Skin epidermis (tissue), 12 donors: Measurements from ENCODE around the gene BLOC1S4.
"Not testable (repeated sequence)": the region's sequence is repeated elsewhere in the genome, so short reads cannot be mapped to it uniquely, and the experiment has no call there.

Experiments
- H3K27ac ChIP-seq, 21 experiments: fragments of 200-600 bp; sonication (generic) in 11 of 21; one replicate each; pipeline ENCODE4 v1.5.0; 2020; ENCODE audit warnings: mild to moderate bottlenecking in 3 of 21, inconsistent platforms in 2 of 21, moderate library complexity in 2 of 21
- H3K4me3 ChIP-seq, 7 experiments: fragments of 200-600 bp; sonication (generic) in 2 of 7; one replicate each; pipeline ENCODE4 v1.5.0; 2020; ENCODE audit warnings: inconsistent platforms in 2 of 7, mild to moderate bottlenecking in 2 of 7, moderate library complexity in 1 of 7

Gene BLOC1S4

DNA sequence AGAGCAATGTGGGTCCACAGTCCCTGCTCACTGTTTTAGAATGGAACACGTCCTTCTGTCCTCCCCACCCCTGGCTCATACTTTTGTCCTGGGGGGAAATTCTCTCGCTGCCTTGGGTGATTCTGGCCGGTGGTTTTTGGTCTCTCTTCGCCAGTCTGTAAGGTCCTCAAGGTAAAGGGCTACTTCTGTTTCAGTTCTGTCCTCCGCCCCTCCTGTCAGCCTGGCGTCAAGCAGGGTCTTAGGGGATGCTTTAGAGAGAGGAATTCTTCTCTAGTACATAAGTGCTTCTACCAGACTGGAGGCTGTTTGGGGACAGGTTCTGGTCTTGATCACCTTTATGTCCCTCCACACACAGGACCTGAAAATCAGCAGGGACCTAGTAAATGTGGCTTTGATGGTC lies 5.7 kb upstream of the BLOC1S4 start:
- peak overlapping the region in 18 of 21 experiments; percentile 34 to 92 (median 79) for H3K27ac ChIP-seq
- H3K4me3 ChIP-seq: peak overlapping the region; percentile 57 to 85 (median 68)

DNA sequence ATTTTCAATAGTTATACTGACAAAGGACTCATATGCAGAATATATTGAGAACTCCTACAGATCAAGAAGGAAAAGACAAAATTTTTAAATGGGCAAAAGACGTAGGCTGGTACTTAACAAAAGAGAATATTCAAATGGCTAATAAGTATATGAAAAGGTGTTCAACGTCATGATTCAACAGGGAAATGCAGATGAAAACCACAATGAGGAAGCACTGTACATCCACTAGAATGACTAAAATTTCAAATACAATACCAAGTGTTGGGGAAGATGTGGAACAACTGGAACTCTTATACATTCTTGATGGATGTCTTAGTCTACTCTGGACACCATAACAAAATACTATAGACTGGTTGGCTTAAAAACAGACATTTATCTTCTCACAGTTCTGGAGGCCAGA lies 5.0 kb upstream of the BLOC1S4 start:
- no peak overlapping the region for H3K27ac ChIP-seq
- H3K4me3 ChIP-seq: no peak overlapping the region

DNA sequence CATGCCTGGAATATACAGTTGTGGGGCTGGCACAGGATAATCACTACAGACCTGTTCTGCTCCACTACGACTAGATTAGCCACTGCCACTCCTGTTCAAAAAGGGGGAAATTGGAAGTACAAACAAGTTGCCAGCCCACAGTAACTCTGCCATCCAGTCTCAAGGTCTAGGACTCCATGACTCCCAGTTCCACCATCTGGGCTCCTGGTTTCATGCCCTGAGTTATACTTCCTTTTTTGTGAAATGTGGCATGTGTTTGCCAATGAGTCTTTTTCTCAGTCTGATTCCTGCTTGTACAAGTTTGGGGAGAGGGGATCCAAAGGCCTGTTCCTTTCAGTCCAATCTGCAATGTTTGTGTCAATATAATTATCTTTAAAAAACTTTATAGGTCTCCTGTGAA lies 1.0 kb upstream of the BLOC1S4 start:
- Histone ChIP-seq H3K27ac (peak overlapping the region in 2 of 21 experiments; percentile 84 to 93), H3K4me3 (no peak overlapping the region)

DNA sequence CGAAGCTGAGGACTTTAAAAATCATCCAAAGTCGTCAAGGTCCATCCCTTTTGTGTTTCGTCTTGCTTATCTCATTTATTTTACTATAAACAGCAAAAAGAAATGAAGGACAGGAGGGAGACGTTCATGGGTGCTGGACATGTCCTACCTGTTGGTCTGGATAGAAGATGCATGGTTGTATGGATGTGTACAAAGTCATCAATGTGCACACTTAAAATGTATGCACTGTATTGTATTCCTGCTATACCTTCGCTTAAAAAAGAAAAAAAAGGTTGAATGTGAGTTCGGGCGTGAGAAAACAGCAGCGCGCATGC lies 313 bp upstream of the BLOC1S4 start:
- Histone ChIP-seq H3K27ac (peak overlapping the region in 18 of 21 experiments; percentile 58 to 96 (median 92)), H3K4me3 (peak overlapping the region; percentile 55 to 85 (median 78))

DNA sequence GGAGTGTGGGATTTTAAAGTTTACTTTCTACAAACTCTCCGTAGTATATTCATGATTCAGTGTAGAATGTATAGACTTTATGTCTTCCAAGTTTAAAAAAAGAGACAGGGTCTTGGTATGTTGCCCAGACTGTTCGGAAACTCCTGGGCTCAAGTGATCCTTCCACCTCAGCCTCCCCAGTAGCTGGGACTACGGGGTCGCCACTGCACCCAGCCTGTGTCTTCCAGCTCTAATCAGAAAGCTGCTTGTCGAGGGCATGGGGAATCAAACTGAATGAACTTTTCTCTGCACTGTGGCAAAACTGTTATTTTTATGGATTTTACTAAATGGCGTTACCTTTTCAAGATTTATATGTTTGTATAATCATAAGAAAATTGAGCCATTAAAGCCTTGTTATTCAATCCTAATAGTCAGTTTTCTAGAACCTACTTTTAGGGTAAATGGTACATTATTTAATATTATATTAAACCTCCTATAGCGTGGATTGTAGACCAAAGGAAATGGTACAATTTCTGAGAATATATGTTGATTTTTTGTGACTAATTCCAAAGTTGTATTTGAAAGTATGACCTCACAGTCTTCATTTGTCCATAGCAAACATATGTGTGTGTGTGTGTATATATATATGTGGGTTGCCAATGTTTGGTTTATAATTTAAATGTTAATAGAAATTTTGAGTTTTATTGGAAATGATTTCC lies 1.1 kb downstream of the BLOC1S4 start:
- Histone ChIP-seq H3K27ac (peak overlapping the region in 18 of 21 experiments; percentile 76 to 96 (median 92)), H3K4me3 (peak overlapping the region; percentile 55 to 85 (median 78))

DNA sequence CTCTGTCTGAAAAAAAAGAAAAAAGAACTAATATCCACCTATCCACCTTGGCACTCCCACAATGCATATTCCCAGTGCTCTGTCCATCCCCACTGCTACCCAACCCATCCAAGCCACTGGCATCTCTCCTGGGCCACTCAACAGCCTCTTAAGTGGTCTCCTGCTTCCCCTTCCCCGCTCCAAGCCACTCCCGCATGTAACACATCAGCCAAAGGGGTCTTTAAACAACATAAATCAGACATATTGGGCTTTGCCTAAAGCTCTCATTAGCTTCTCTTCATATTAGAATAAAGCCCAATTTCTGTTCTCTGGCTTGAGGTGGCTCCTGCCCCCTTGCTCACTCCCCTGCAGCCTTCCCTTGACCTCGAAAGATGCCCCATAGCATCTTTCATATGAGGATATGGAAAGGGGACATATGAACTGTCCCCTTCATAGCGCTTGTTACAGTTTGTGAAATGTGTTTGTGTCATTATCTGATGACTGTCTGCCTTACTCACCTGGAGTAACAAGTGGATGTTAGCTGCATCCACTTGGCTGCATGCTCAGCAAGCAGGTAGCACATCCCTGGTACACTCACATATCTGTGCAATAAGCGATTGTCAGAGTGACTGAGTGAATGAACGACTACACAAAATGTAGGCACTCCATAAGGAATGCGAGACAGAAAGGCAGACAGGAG lies 3.1 kb downstream of the BLOC1S4 start:
- H3K4me3 ChIP-seq: no peak overlapping the region
- H3K27ac ChIP-seq: no peak overlapping the region

DNA sequence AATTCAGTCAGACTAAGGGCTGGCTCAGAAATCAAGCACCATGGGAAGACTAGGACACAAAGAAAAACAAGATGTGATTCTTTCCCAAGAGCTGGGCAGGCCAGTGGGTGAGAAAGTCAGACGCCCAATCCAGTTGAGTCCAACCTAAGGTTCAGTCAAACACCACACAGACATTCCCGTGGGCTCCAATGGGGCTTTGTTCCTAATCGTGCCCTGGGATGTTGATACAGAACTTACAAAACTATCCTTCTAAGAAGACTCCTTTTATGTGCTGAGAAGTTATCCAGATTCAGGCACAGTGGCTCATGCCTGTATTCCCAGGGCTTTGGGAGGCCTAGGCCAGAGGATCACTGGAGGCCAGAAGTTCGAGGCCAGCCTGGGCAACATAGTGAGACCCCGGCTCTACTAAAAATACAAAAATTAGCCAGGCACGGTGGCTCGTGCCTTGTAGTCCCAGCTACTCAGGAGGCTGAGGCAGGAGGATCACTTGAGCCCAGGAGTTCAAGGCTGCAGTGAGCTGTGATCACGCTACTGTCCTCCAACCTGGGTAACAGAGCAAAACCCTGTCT lies 3.7 kb downstream of the BLOC1S4 start:
- no peak overlapping the region for H3K27ac ChIP-seq
- H3K4me3 ChIP-seq: no peak overlapping the region

DNA sequence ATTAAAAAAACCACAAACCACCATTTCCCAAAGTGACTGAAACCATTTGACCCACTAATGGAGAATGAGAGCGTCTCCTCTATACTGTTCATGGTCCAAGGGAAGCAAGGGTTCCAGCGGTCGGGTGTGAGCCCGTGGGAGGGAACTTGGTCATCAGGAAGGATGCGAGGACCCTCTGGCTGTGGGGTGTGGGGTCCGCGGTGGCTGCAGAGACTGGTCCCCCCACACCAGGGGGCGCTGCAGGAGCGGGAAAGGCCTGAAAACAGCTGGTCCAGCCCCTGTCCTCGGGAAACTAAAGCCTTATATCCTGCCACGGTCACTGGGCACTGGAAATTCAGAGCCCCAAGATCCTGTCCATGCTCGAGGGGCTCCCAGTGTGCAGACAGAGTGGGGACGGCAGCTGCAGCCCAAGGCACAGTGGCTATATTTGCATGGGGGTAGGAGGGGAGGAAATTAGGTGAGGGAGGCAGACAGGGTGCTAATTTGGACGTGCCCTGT lies 4.3 kb downstream of the BLOC1S4 start:
- Histone ChIP-seq H3K27ac (no peak overlapping the region), H3K4me3 (no peak overlapping the region)

DNA sequence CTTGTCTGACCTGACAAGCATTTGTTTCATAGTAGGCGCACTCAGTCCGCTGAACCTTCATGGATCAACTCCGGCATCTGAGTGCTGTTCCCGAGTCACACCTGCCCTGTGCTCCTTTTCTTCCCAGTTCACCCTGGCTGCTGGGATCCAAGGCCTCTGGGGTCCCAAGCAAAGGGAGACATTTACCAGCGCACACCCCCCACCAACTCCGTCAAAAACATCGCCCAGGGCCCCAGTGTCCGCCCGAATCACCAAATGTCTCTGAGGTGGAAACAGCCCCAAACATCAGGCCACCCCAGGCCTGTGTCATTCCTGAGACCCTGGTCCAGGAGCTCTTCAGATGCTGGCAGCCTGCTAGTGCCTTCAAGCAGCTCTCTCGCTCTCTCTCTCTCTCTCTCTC lies 5.1 kb downstream of the BLOC1S4 start:
- no peak overlapping the region for H3K27ac ChIP-seq

DNA sequence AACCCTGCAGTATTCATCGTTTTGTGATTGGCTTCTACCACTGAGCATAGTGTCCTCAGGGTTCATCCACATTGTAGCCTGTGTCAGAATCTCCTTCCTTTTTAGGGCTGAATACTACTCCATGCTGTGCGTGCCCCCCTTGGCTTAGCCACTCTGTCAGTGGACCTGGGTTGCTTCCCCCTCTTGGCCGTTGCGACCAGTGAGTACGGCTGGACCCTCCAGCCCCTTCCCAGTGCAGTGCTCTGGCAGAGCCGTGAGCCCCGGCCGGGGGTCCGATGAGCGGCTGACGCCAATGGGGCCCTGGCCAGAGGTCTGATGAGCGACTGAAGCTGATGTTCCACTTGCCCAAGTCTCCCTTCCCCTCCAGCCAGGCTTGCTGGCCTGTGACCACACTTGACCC lies 6.9 kb downstream of the BLOC1S4 start:
- Histone ChIP-seq H3K27ac (no peak overlapping the region), H3K4me3 (no peak overlapping the region)

More for the DNA sequence above, 5.1 kb downstream of the BLOC1S4 start:
- no peak overlapping the region for H3K4me3 ChIP-seq

DNA sequence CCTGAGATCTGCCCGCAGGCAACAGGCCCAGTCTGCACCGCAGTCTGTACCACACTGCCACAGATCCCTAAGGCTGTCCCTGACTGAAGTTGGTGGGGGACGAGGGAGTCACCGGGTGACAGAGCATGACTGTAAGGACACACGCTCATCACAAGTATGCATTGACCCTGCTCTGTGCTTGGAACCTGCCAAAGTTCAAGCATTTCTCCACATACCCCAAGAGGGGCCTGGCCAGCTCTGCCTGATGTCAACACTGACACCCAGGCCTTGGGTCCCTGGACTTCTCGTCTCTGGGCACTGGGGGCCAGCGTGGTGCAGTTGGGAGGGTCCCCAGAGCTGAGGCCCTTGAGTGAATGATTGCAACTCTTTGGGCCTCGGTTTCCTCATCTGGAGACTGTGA lies 7.9 kb downstream of the BLOC1S4 start:
- no peak overlapping the region for H3K27ac ChIP-seq
- no peak overlapping the region for H3K4me3 ChIP-seq

DNA sequence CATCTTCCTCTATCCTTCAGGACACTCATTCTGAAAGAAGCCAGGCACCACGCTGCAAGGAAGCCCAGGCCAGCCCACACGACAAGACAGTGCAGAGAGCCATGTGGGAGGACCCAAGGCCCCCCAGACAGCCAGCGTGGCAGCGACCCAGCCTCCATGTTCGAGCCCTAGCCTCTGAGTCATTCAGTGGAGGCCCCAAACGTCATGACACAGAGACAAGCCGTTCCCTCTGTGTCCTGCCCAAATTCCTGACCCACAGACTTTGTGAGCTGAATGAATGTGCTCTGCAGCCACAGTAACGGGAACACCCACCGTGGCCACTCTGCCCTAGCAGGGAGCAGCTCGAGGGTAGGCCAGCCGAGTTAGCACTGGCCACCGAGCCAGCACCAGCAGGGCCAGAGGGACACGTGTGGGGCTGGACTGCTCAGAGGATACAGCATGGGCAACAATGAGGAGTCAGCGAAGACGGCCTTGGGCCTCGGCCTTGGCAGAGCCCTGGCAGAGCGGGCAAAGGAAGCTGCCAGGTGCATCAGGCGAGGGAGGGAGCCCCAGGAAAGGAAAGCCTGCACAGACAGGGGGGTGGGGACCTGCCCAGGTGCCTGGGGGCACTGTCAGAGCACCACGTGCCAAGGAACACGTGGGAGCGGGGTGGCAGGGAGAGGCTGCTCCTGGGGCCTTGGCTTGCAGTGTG lies 8.6 kb downstream of the BLOC1S4 start:
- Histone ChIP-seq H3K4me3 (no peak overlapping the region), H3K27ac (no peak overlapping the region)

DNA sequence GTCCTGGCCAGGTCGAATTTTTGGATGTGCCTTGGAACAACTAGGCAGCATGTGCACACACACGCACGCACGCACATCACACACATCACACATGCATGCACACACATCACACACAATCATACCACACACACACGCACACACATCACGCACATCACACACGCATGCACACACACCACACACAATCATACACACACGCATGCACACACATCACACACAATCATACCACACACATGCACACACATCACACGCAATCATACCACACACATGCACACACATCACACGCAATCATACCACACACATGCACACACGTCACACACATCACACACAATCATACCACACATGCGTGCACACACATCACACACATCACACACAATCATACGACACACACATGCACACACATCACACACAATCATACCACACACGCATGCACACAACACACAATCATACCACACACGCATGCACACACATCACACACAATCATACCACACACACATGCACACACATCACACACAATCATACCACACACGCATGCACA lies 9.5 kb downstream of the BLOC1S4 start:
- not testable (repeated sequence) for H3K27ac ChIP-seq

DNA sequence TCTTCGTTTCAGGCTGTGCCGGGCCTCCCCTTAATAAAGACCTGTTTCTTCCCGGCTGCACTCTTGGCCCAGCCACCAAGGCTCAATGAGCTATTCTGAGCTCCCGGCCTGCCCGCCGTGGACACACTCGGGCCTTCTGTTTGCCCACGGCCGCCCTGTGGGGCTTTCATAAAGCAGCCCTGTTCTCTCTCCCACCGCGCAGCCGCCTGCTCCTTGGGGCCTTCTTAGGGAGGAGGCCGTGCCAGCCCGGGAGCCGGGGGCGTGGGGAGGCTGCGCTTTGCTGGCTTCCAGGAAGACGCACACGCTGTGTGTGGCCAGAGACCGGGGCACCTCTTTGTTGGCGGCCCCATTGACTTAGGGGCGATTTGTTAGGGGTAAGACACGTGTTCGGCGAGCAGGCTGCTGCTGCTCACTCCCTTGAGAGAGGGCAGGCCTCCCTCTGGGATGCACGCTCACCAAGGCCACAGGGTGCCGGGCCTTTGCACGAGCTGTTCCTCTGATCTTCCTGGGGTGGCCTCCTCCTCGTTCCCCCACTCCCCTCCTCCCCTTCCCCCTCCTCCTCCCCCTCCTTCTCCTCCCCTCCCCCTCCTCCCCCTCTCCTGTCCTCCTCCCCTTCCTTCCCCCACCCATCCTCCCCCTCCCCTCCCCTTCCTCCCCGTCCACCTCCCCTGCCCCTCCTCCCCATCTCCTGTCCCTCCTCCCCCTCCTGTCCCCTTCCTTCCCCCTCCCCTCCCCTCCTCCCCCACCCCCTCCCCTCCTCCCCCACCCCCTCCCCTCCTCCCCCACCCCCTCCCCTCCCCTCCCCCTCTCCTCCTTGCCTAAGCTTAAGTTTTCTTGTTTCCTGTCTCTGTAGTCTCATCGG lies 11.3 kb downstream of the BLOC1S4 start:
- peak overlapping the region in 1 of 7 experiments; percentile 12 for H3K4me3 ChIP-seq
- peak overlapping the region in 2 of 21 experiments; percentile 19 to 66 for H3K27ac ChIP-seq

More for the DNA sequence above, 9.5 kb downstream of the BLOC1S4 start:
- H3K4me3 ChIP-seq: not testable (repeated sequence)

DNA sequence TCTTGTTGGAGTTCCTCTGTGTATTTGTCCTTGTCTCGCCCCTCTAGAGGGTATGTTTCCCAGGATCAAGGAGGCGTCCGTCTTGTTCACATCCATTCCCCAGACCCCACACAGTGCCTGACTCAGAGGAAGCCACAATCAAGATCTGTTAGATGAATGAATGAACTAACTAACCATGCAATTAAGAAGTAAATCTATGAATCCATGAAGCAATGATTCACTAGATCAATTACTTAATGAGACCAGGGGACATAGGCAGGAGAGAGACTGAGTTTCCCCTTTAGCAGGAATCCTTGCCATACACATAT lies 11.9 kb downstream of the BLOC1S4 start:
- no peak overlapping the region for H3K27ac ChIP-seq
- H3K4me3 ChIP-seq: no peak overlapping the region

DNA sequence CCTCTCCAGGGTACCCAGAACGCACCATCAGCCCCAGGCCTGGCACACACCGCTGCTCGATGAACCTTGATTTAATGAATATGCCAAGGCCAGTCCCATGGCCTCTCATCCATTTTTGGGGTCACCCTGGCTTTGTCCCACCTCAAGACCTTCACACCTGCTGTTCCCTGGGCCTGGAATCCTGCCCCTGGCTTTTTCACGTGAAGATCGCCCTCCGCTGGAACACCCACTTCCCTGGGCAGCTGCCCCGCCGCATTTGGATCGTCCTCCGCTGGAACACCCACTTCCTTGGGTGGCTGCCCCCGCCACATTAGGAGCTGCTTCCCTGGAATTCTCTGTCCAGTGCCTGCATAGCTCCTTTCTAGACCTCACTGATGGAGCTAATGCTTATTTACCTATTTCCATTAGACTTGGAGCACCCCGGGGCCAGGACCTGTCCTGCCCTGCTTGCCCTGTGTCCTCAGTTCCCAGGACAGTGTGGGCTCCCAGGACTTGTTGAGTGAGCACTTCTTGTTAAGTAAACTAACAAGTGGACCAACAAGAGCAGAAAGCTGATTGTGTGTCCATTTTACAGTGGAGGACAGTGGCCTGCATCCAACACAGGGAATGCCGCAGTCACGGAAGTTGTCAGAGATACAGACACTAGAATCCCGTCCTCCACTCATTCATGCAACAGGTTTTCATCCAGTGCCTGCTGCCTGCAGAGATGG lies 12.5 kb downstream of the BLOC1S4 start:
- H3K4me3 ChIP-seq: no peak overlapping the region
- H3K27ac ChIP-seq: no peak overlapping the region

DNA sequence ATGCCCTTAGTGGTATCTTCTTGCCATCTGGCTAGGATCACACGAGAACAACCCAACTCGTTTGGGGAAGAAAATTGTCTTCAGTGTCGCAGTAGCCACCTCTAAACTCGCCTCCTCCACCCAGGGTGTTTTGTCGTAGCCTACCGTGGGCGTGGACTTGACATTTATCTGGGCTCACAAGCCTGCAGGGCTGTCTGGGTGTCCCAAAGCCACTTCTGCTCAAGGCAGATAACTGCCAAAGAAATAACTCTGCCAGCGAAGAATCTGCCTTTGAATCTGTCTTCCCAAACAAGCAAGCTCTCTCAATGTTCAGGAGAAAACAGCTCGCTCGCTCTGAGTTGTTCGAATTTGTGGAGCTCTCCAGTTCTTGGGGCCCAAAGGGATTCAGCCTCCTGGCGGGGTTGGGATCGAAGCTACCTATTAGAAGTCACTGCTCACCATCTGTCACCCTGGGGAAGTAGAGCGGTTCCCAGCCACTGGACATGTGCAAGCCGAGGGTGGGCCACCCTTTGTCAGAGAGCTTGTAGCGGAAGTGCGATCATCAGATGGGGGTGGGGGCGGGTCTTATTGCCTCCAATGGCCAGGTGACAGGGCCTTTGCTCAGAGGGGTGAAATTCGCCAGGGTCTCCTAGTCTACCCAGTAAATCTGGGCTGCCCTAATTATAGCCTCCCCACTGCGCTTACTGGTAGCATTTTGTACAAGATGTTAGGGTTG lies 14.8 kb downstream of the BLOC1S4 start:
- H3K4me3 ChIP-seq: no peak overlapping the region

DNA sequence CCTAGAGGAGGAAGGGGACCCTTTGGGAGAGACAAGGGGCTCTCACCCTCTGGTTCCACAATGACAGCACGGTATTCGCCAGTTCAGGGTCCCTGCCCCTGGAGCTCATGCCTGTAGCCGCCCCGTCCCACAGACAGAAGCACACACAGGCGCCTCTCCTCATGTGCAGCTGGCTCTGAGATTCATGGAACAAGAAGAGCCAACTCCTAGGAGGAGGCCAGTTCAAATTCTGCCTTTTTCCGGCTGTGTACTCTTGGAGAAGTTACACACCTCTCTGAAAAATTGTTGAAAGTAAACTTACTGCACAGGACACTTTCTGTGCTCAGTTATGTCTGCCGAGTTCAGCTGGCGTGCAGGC lies 15.3 kb downstream of the BLOC1S4 start:
- Histone ChIP-seq H3K4me3 (no peak overlapping the region), H3K27ac (peak overlapping the region in 3 of 21 experiments; percentile 52 to 60 (median 57))

More for the DNA sequence above, 14.8 kb downstream of the BLOC1S4 start:
- peak overlapping the region in 5 of 21 experiments; percentile 12 to 60 (median 52) for H3K27ac ChIP-seq
